Putamen (tissue), 1 donor: ENCODE measurements around the gene UBE2L3.
A peak's percentile ranks its signal among the peaks of the same experiment; 100 is the strongest.
"Not testable (repeated sequence)": the region's sequence is repeated elsewhere in the genome, so short reads cannot be mapped to it uniquely, and the experiment has no call there.

Experiments
- DNase-seq: peaks from one replicate; pipeline ENCODE4 v3.0.0-alpha.2; 2016; ENCODE audit warnings: low spot score

Gene UBE2L3

DNA sequence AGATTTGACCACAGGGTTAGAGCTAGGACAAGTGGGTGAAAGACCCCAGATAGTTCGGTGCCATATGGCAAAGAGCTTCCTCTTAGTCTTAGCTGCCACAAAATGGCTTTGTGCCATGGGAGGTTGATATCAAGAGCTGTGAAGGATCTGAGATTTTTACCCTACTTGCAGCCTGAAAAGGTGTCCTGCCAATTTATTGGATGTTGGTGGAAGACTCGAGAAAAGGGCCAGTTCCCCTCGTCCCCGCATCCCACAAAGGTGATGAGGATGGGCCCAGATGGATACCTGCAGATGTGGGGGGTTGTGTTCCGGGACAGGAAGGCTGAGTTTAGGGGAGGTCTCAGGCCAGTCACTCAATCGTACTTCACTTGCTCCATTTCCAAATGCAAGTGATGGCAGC is 35.1 kb downstream of the UBE2L3 start:
- DNase-seq = no peak

- no peak for DNase-seq
Observed at GRCh38 chr22:21603973-21604372, 36.5 kb downstream of the UBE2L3 start.

- no peak for DNase-seq
Observed at GRCh38 chr22:21605887-21606564, 38.5 kb downstream of the UBE2L3 start.

DNA sequence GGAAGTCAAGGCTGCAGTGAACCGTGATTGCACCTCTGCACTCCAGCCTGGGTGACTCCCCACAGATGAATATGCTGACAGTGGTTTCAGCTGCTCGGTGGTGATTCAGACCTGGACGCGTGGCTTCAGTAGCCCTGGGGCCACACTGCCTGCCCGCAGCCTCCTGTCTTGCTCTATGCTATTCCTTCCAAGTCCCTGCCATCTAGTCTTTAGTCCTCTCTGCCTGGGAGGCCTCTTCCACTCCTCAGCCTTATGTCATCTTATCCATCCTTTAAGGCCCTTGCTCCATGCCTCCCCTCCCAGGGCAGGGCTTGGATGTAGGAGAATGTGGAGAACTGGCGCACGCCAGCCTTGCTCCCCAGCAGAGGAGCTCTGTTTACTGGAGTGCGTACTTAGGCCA is 39.3 kb downstream of the UBE2L3 start:
- no peak for DNase-seq

- DNase-seq = not testable (repeated sequence)
Observed at GRCh38 chr22:21609556-21610157, 42.1 kb downstream of the UBE2L3 start.

GRCh38 chr22:21611210-21611977 is 43.9 kb downstream of the UBE2L3 start:
- DNase-seq = no peak

DNA sequence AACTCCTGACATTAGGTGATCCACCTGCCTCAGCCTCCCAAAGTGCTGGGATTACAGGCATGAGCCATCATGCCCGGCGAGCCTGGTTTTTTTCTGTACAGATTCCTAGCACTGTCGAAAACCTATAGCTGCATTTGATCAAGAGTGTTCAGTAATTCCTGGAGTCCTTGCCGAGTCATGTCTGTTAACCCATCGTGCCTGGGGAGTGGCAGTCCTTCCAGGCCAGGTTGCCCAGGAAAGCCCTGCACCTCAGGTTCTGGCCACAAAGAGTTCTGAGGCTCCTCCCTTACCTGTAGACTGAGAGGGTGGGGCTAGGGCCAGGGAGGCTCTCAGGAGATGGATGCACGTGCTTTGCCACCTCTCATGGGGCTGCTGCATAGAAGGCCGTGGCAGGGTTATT is 45.3 kb downstream of the UBE2L3 start:
- DNase-seq = no peak

DNA sequence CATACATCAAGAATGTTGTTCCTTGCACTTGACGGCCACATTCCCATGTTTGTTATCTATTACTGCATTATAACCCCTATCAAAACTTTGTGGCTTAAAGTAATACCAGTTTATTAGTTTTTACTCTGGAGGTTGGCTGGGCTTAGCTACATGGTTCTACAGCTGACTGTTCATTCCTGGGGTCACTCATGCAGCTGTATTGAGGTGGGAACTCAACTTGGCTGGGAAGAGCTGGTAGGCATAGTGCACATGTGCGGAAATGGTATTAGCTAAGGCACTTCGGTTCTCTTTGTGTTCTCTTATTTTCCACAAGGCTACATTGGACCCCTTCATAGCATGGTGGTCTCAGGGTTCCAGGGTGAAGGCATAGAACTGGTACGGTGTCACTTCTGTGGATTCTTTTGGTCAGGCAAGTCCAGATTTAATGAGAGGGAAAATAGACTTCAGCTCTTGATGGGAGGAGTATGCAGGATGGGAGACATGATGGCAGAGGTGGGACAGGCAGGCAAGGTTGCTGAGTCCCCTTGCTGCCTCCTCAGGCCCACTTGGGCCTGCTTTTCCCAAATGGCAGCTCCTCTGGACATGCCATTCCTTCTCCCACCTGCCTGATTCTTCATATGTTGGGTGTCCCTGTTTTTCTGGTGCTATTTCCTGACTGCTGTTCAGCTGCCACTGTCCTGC is 46.2 kb downstream of the UBE2L3 start:
- DNase-seq = no peak

GRCh38 chr22:21615731-21616130 is 48.2 kb downstream of the UBE2L3 start:
- DNase-seq = no peak

- DNase-seq = not testable (repeated sequence)
Observed at GRCh38 chr22:21617337-21617736, 49.8 kb downstream of the UBE2L3 start.

GRCh38 chr22:21621025-21621424 is 53.5 kb downstream of the UBE2L3 start:
- no peak for DNase-seq

- DNase-seq = no peak
Observed at GRCh38 chr22:21622011-21622918, 54.8 kb downstream of the UBE2L3 start.

DNA sequence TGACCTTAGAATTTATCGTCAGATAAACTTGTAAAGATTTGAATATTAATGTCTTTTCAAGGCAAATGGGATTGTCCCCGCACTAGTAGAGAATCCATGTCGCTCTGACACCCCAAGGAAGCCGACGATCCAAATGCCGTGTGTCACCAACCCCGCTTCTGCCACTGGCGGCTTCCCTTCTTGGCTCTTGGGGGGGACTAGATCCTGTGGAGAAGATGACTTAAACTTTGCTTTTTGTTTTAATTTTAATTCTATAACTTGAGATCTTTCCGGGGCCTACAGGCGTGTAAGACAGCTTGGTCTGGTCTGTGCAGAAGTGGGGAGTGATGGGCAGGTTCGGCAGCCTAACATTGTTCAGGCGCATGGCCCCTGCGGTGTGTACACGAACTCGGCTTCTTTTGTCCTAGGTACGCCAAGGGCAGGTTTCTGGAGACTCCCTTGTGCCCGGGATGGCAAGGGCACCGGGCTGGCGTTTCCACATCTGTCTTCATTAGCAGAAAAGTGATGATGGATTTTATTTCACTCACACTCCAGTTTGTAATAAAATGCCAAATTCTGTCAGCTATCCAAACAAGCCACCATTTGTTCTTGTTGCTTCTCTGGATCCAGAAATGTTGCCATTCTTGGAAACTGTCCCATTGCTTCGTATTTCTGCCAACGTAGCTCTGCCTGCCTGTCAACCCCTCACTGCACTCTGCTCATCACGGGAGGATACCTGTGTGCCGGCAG is 55.6 kb downstream of the UBE2L3 start:
- peak; percentile 50 for DNase-seq

GRCh38 chr22:21623648-21623970 is 56.1 kb downstream of the UBE2L3 start:
- no peak for DNase-seq

- no peak for DNase-seq
Observed at GRCh38 chr22:21624120-21624879, 56.8 kb downstream of the UBE2L3 start.

DNA sequence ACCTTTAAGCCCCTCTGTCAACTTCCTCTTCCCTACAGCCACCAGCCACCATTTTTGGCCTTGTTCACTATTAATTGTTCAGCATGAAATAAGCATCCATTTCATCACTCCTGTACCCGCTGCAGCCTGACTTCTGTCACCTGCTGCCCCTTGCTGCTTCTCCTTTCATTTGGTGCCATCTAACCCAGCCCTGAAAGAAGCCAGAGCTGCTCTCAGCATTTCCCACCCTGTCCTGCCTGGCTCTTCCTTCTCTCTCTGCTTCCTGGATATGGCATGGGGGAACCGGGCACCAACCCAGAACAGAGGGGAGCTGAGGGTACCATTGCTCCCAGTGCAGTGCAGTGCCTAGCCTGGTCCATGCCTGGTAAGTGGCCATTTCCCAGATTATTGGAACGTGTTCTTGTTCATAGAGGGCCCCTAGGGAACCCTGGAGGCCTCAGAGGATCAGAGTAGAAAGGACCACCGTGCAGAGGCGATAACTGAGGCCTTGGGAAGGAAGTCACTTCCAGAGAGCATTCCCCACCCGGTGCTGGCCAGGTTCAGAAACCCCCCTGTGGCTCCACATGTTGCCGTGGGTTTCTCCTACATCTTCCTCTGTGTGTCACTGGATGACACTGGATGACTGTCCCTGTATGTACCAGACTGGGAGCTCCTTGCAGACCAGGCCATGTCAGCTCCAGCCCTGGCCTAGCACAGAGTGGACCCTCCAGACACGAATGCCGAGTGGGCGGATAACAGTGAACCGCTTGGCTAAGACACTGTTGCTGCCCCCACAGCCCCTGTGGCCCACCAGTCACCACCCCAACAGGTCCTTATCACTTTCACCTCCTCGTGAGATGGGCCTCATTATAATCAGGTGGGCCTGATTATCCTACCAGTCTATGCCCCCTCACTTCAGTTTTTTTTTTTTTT is 57.6 kb downstream of the UBE2L3 start:
- DNase-seq = no peak

GRCh38 chr22:21626073-21626734 is 58.7 kb downstream of the UBE2L3 start:
- no peak for DNase-seq

GRCh38 chr22:21626735-21627469 is 59.4 kb downstream of the UBE2L3 start:
- DNase-seq = no peak
